HepG2 (cell line): ENCODE data around the gene FRMD4B. TPM values are rescaled to one million over a fixed set of nuclear protein-coding genes. Genes with fewer than 3 reads are reported as not detected.

ENCODE experiments used
- E2F1 ChIP-seq: sonication (generic); formaldehyde crosslinking; IDR thresholded peaks from 2 replicates; pipeline ENCODE4 v1.5.0; 2020; ENCODE audit warnings: missing genetic modification reagents
- ELF4 ChIP-seq: sonication (generic); formaldehyde crosslinking; IDR thresholded peaks from 2 replicates; pipeline ENCODE4 v1.5.0; 2020; ENCODE audit warnings: missing genetic modification reagents, mild to moderate bottlenecking, moderate library complexity, borderline replicate concordance
- HMGXB4 ChIP-seq, 2 experiments: sonication (generic) in 1 of 2; formaldehyde crosslinking in 1 of 2; IDR thresholded peaks; 2 replicates each; pipeline versions ENCODE4 v1.4.0 to v1.6.1; 2018 to 2020; ENCODE audit warnings: missing genetic modification reagents in 2 of 2, borderline replicate concordance in 1 of 2, low read depth in 1 of 2, mild to moderate bottlenecking in 1 of 2, missing biosample characterization in 1 of 2
- HNF1A ChIP-seq, 2 experiments: sonication (generic) in 1 of 2; formaldehyde crosslinking in 1 of 2; IDR thresholded peaks; 2 replicates each; pipeline versions ENCODE4 v1.4.0 to v1.6.1; 2016 to 2020; ENCODE audit warnings: borderline replicate concordance in 1 of 2, low read depth in 1 of 2, mild to moderate bottlenecking in 1 of 2, missing genetic modification reagents in 1 of 2
- RNF2 ChIP-seq: fragments of 450-650 bp; conservative IDR thresholded peaks from 2 replicates; pipeline ENCODE4 v1.6.1; 2016; ENCODE audit warnings: low read depth
- SNAPC5 ChIP-seq: sonication (generic); formaldehyde crosslinking; IDR thresholded peaks from 2 replicates; pipeline ENCODE4 v1.8.1; 2023; ENCODE audit warnings: mild to moderate bottlenecking, missing genetic modification reagents, borderline replicate concordance
- ZNF232 ChIP-seq: sonication (generic); formaldehyde crosslinking; IDR thresholded peaks from 2 replicates; pipeline ENCODE4 v1.4.0; 2020; ENCODE audit warnings: missing genetic modification reagents, borderline replicate concordance
- ZNF24 ChIP-seq: fragments of 450-650 bp; IDR thresholded peaks from 2 replicates; pipeline ENCODE4 v1.6.1; 2017; ENCODE audit warnings: antibody characterized with exemption, mild to moderate bottlenecking
- ZNF383 ChIP-seq: sonication (generic); formaldehyde crosslinking; IDR thresholded peaks from 2 replicates; pipeline ENCODE4 v1.4.0; 2020; ENCODE audit warnings: missing genetic modification reagents, mild to moderate bottlenecking, borderline replicate concordance
- polyA plus RNA-seq, 8 experiments: library from polyadenylated mRNA; depleted of rRNA in 3 of 8; stranded (reverse) in 7 of 8; unstranded in 1 of 8; fragments of >200 nt; fragmentation: Illumina TruSeq in 4 of 8; extraction: Trizol in 4 of 8; gene quantifications; 2 replicates each; pipeline versions ENCODE4 v1.2.1 to v1.2.3, GENCODE V29; 2011 to 2016; ENCODE audit warnings: low read depth in 4 of 8, missing spikeins in 1 of 8, mixed read lengths in 1 of 8; ENCODE audit not compliant: insufficient read depth in 1 of 8
- total RNA-seq, 5 experiments: library from RNA; depleted of rRNA; stranded (reverse); fragments of >200 nt; fragmentation: Illumina TruSeq; extraction: Trizol; gene quantifications; 2 replicates each; pipeline ENCODE4 v1.2.3, GENCODE V29; 2016; ENCODE audit warnings: low read depth in 1 of 5

Gene FRMD4B
- total and polyA plus RNA-seq, 2 of the 13 experiments (the other 11 are each of a cell fraction or from before 2014, with no cell fraction given) = 3.0 to 3.3 TPM

GRCh38 chr3:69384326-69384725, 1.6 kb downstream of the FRMD4B start (continued):
- TF ChIP-seq ZNF24 = no peak
- no peak for TF ChIP-seq E2F1 (CRISPR knock-in tag)
- TF ChIP-seq HNF1A (IDR thresholded peaks at IDR 0.05; ENCODE audit: low read depth) = no peak
- TF ChIP-seq HNF1A (CRISPR knock-in tag; IDR thresholded peaks at IDR 0.05; ENCODE audit: borderline replicate concordance) = no peak
- no peak for TF ChIP-seq ZNF232 (CRISPR knock-in tag)
- TF ChIP-seq RNF2 = no peak
- TF ChIP-seq ZNF383 (CRISPR knock-in tag) = no peak
- TF ChIP-seq ELF4 (CRISPR knock-in tag) = no peak
- TF ChIP-seq SNAPC5 (CRISPR knock-in tag) = no peak
- TF ChIP-seq HMGXB4 (CRISPR knock-in tag; IDR thresholded peaks at IDR 0.05; ENCODE audit: borderline replicate concordance in 1 of 2, low read depth in 1 of 2) = no peak
